Measurements from ENCODE around the gene CACNA1C. TPM values are rescaled to one million over a fixed set of nuclear protein-coding genes. Genes with fewer than 3 reads are reported as not detected.

CACNA1C gene
- total RNA-seq, 1 experiment from 2014 or later: not detected

- Histone ChIP-seq H3K4me1 (replicated peaks; ENCODE audit: insufficient read depth) (no peaks in the 10 kb centered on the region), H3F3A (ENCODE audit: insufficient read depth, low read depth) (no peaks in the 10 kb centered on the region), H3K4me3 (no peak overlapping the region), H4K20me1 (ENCODE audit: insufficient read depth) (no peaks in the 10 kb centered on the region), H3K27ac (no peak overlapping the region), H3K36me3 (ENCODE audit: low read depth) (no peaks in the 10 kb centered on the region), H3K79me2 (ENCODE audit: low read depth) (no peaks in the 10 kb centered on the region), H3K4me2 (no peak overlapping the region), H3K27me3 (ENCODE audit: insufficient read depth, low read depth) (peaks cover 73% of the 10 kb centered on the region), H2AFZ (no peak overlapping the region), H3K9me3 (ENCODE audit: insufficient read depth, low read depth) (no peaks in the 10 kb centered on the region), H3K9me2 (ENCODE audit: insufficient read depth) (no peaks in the 10 kb centered on the region)
- POLR2A ChIA-PET (ENCODE audit: unreplicated experiment): no interaction called here
- TF ChIP-seq CTCF (conservative IDR thresholded peaks at IDR 0.05) (no peak), EZH2 (IDR thresholded peaks at IDR 0.05; ENCODE audit: low read depth) (no peak)
- DNase-seq: no peak
- no TSS peak for BruUV-seq (replicated peaks)
- CTCF ChIA-PET: no interaction called here
- intact Hi-C loops (cut with micrococcal nuclease; ENCODE audit: unreplicated experiment): no loop called here
Measured at GRCh38 chr12:2449586-2449985, 396.8 kb downstream of the CACNA1C start.

- peaks cover 82% of the 10 kb centered on the region for H3K27me3 ChIP-seq (ENCODE audit: insufficient read depth, low read depth)
- H2AFZ ChIP-seq: no peak overlapping the region
- no peaks in the 10 kb centered on the region for H3K9me2 ChIP-seq (ENCODE audit: insufficient read depth)
- no peaks in the 10 kb centered on the region for H3K9me3 ChIP-seq (ENCODE audit: insufficient read depth, low read depth)
- ChIA-PET CTCF (no interaction called here), POLR2A (ENCODE audit: unreplicated experiment) (no interaction called here)
- H3K4me2 ChIP-seq: no peak overlapping the region
- TF ChIP-seq EZH2 (IDR thresholded peaks at IDR 0.05; ENCODE audit: low read depth) (no peak), CTCF (conservative IDR thresholded peaks at IDR 0.05) (no peak)
- intact Hi-C loops (cut with micrococcal nuclease; ENCODE audit: unreplicated experiment): no loop called here
- H3K4me1 ChIP-seq (replicated peaks; ENCODE audit: insufficient read depth): no peaks in the 10 kb centered on the region
- H3F3A ChIP-seq (ENCODE audit: insufficient read depth, low read depth): no peaks in the 10 kb centered on the region
- no peaks in the 10 kb centered on the region for H3K79me2 ChIP-seq (ENCODE audit: low read depth)
- H3K27ac ChIP-seq: no peak overlapping the region
- no peaks in the 10 kb centered on the region for H3K36me3 ChIP-seq (ENCODE audit: low read depth)
- BruUV-seq (replicated peaks): no TSS peak
- no peaks in the 10 kb centered on the region for H4K20me1 ChIP-seq (ENCODE audit: insufficient read depth)
- no peak for DNase-seq
- H3K4me3 ChIP-seq: no peak overlapping the region
Measured at GRCh38 chr12:2450553-2450952, 397.8 kb downstream of the CACNA1C start.

GRCh38 chr12:2451025-2451424 lies 398.2 kb downstream of the CACNA1C start:
- Histone ChIP-seq H3K9me3 (ENCODE audit: insufficient read depth, low read depth) (no peaks in the 10 kb centered on the region), H3F3A (ENCODE audit: insufficient read depth, low read depth) (no peaks in the 10 kb centered on the region), H3K4me2 (no peak overlapping the region), H3K4me3 (no peak overlapping the region), H4K20me1 (ENCODE audit: insufficient read depth) (no peaks in the 10 kb centered on the region), H3K27ac (no peak overlapping the region), H2AFZ (no peak overlapping the region), H3K9me2 (ENCODE audit: insufficient read depth) (no peaks in the 10 kb centered on the region), H3K36me3 (ENCODE audit: low read depth) (no peaks in the 10 kb centered on the region), H3K79me2 (ENCODE audit: low read depth) (no peaks in the 10 kb centered on the region), H3K4me1 (replicated peaks; ENCODE audit: insufficient read depth) (no peaks in the 10 kb centered on the region), H3K27me3 (ENCODE audit: insufficient read depth, low read depth) (peaks cover 87% of the 10 kb centered on the region)
- DNase-seq: no peak
- no peak for TF ChIP-seq CTCF (conservative IDR thresholded peaks at IDR 0.05)
- TF ChIP-seq EZH2 (IDR thresholded peaks at IDR 0.05; ENCODE audit: low read depth): no peak
- intact Hi-C loops (cut with micrococcal nuclease; ENCODE audit: unreplicated experiment): no loop called here
- CTCF ChIA-PET: no interaction called here
- BruUV-seq (replicated peaks): no TSS peak
- POLR2A ChIA-PET (ENCODE audit: unreplicated experiment): no interaction called here

All from PC-9 (cell line).